Endothelial cell of umbilical vein (primary cell): Measurements from ENCODE around the gene CRHR2. TPM values are rescaled to one million over a fixed set of nuclear protein-coding genes. Genes with fewer than 3 reads are reported as not detected.
"Not testable (repeated sequence)": the region's sequence is repeated elsewhere in the genome, so short reads cannot be mapped to it uniquely, and the experiment has no call there.

Experiments
- BruUV-seq: library from RNA; stranded (reverse); fragments of 400-500 nt; replicated peaks from 2 replicates; lab custom pipeline; 2021; lab: Mats Ljungman, UMichigan
- CTCF ChIA-PET: fragments of 300-600, 350-600 bp; sonication (Branson Sonifier 250); formaldehyde crosslinking; loops from one replicate; lab custom pipeline; 2021; ENCODE audit warnings: antibody characterized with exemption, inconsistent platforms; lab: Charles Lee
- POLR2A ChIA-PET: fragments of 300-600, 350-600 bp; sonication (Branson Sonifier 250); formaldehyde crosslinking; loops from one replicate; lab custom pipeline; 2021; ENCODE audit warnings: antibody characterized with exemption, inconsistent platforms; lab: Charles Lee
- DNase-seq: peaks from one replicate; pipeline ENCODE4 v3.0.0-alpha.2; 2011; ENCODE audit warnings: low read depth, low spot score
- FAIRE-seq: peaks from 2 replicates; lab custom pipeline; 2011; peaks lifted over from hg19 to GRCh38; lab: Jason Lieb, UNC
- H2AFZ ChIP-seq: 2 replicates; pipeline ENCODE4 v1.6.0; 2012; ENCODE audit warnings: low read depth, low read length, control low read depth, inconsistent platforms
- H3K27ac ChIP-seq: 2 replicates; pipeline ENCODE4 v1.5.1; 2011; ENCODE audit warnings: low read depth, mild to moderate bottlenecking, control low read depth, low read length, moderate library complexity; ENCODE audit not compliant: insufficient read depth
- H3K27me3 ChIP-seq, 2 experiments: 2 replicates each; pipeline versions ENCODE4 v1.6.0 to v1.6.1; 2011; ENCODE audit warnings: low read length in 2 of 2, mixed read lengths in 1 of 2; ENCODE audit not compliant: control insufficient read depth in 2 of 2, insufficient read depth in 2 of 2
- H3K36me3 ChIP-seq, 2 experiments: 2 replicates in 1 of 2; 3 replicates in 1 of 2; pipeline ENCODE4 v1.5.1; 2011; ENCODE audit warnings: low read length in 2 of 2, mild to moderate bottlenecking in 1 of 2, moderate library complexity in 1 of 2; ENCODE audit not compliant: control insufficient read depth in 2 of 2, insufficient read depth in 2 of 2; ENCODE audit errors: extremely low read depth in 1 of 2
- H3K4me1 ChIP-seq: 3 replicates; pipeline ENCODE4 v1.5.1; 2011; ENCODE audit warnings: mild to moderate bottlenecking, low read length; ENCODE audit not compliant: control insufficient read depth, insufficient read depth; ENCODE audit errors: extremely low read depth
- H3K4me2 ChIP-seq: 2 replicates; pipeline ENCODE4 v1.6.1; 2011; ENCODE audit warnings: low read length, control low read depth, mixed read lengths; ENCODE audit not compliant: insufficient read depth
- H3K4me3 ChIP-seq, 3 experiments: fragments of 200-600 bp in 1 of 3; sonication (generic), shearing (Covaris generic) in 1 of 3; replicated peaks in 1 of 3; 2 replicates each; pipeline ENCODE4 v1.5.1; 2011 to 2016; ENCODE audit warnings: control low read depth in 3 of 3, low read length in 3 of 3, mild to moderate bottlenecking in 2 of 3, inconsistent platforms in 1 of 3, low read depth in 1 of 3, moderate library complexity in 1 of 3; ENCODE audit not compliant: insufficient read depth in 1 of 3
- H3K79me2 ChIP-seq: 2 replicates; pipeline ENCODE4 v1.6.0; 2012; ENCODE audit warnings: low read length, inconsistent platforms; ENCODE audit not compliant: control insufficient read depth, insufficient read depth
- H3K9ac ChIP-seq: replicated peaks from 2 replicates; pipeline ENCODE3; 2011; ENCODE audit warnings: low read length, control low read depth; ENCODE audit not compliant: insufficient read depth; ENCODE audit errors: extremely low read depth
- H3K9me1 ChIP-seq: replicated peaks from 3 replicates; pipeline ENCODE4 v1.6.0; 2011; ENCODE audit warnings: mild to moderate bottlenecking, low read length; ENCODE audit not compliant: control insufficient read depth, insufficient read depth; ENCODE audit errors: extremely low read depth
- H3K9me3 ChIP-seq: replicated peaks from 2 replicates; pipeline ENCODE4 v1.5.1; 2012; ENCODE audit warnings: low read length, inconsistent platforms; ENCODE audit not compliant: control insufficient read depth, insufficient read depth
- H4K20me1 ChIP-seq: replicated peaks from 2 replicates; pipeline ENCODE3; 2011; ENCODE audit warnings: mild to moderate bottlenecking, low read length; ENCODE audit not compliant: control insufficient read depth, insufficient read depth; ENCODE audit errors: extremely low read depth
- CTCF ChIP-seq, 2 donors: IDR thresholded peaks; 1 replicate in 1 of 2; 2 replicates in 1 of 2; pipeline ENCODE4 v1.5.1; 2011; ENCODE audit warnings: low read length in 2 of 2, mild to moderate bottlenecking in 2 of 2, moderate library complexity in 2 of 2, control low read depth in 1 of 2, inconsistent platforms in 1 of 2, low read depth in 1 of 2; ENCODE audit not compliant: insufficient read depth in 1 of 2; ENCODE audit errors: extremely low read depth in 1 of 2
- EZH2 ChIP-seq: IDR thresholded peaks from 2 replicates; pipeline ENCODE4 v1.6.1; 2012; ENCODE audit warnings: borderline replicate concordance, low read depth, mild to moderate bottlenecking, moderate library complexity, low read length, inconsistent platforms; ENCODE audit not compliant: severe bottlenecking
- FOS ChIP-seq: IDR thresholded peaks from 2 replicates; pipeline ENCODE4 v1.6.1; 2011; ENCODE audit warnings: mild to moderate bottlenecking, low read length, moderate library complexity, borderline replicate concordance; ENCODE audit not compliant: insufficient read depth
- GATA2 ChIP-seq: IDR thresholded peaks from 2 replicates; pipeline ENCODE4 v1.7.0; 2011; ENCODE audit warnings: low read depth, mild to moderate bottlenecking, moderate library complexity, mixed read lengths, low read length; ENCODE audit not compliant: insufficient read length, insufficient read depth
- JUN ChIP-seq: IDR thresholded peaks from 2 replicates; pipeline ENCODE4 v1.6.1; 2011; ENCODE audit warnings: borderline replicate concordance, low read depth; ENCODE audit not compliant: insufficient read length, insufficient read depth
- MAX ChIP-seq: IDR thresholded peaks from 2 replicates; pipeline ENCODE4 v1.6.1; 2011; ENCODE audit not compliant: insufficient read depth, insufficient read length
- MYC ChIP-seq: IDR thresholded peaks from one replicate; pipeline ENCODE4 v1.6.1; 2011; ENCODE audit warnings: mild to moderate bottlenecking, low read depth, low read length
- POLR2A ChIP-seq: IDR thresholded peaks from 2 replicates; pipeline ENCODE4 v1.6.1; 2012; ENCODE audit warnings: low read depth, mild to moderate bottlenecking, control low read depth, low read length
- POLR2AphosphoS5 ChIP-seq: IDR thresholded peaks from 2 replicates; pipeline ENCODE4 v1.6.1; 2012; ENCODE audit warnings: low read depth, mild to moderate bottlenecking, control low read depth, low read length, moderate library complexity; ENCODE audit not compliant: insufficient read depth
- dilution Hi-C: fragments of 300-500 bp; cut with MboI; formaldehyde crosslinking; loops from one replicate; pipeline ENCODE4 v1.15.0; 2019; ENCODE audit warnings: low sequenced_read_pairs; ENCODE audit not compliant: extremely low pct_ligation_motif_present
- intact Hi-C: fragments of 100-400 bp; cut with micrococcal nuclease; formaldehyde crosslinking; loops from one replicate; pipeline ENCODE4 v1.10.0; 2022
- polyA plus RNA-seq, 4 experiments: library from polyadenylated mRNA; depleted of rRNA in 3 of 4; stranded (reverse) in 3 of 4; unstranded in 1 of 4; fragments of >200 nt; gene quantifications; 2 replicates each; pipeline versions ENCODE4 v1.2.1 to v1.2.3, GENCODE V29; 2011 to 2012; ENCODE audit warnings: missing spikeins in 1 of 4
- total RNA-seq: library from RNA; stranded (reverse); gene quantifications from 2 replicates; pipeline ENCODE4 v1.2.3, GENCODE V29; 2021

The CRHR2 gene
- total and polyA plus RNA-seq, 2 donors (not counting 3 experiments of a cell fraction or from before 2014, with no cell fraction given): not detected

GRCh38 chr7:30642789-30643188 is 39.5 kb downstream of the CRHR2 start:
- no peaks in the 10 kb centered on the region for H3K9me1 ChIP-seq
- H3K27me3 ChIP-seq: no peaks in the 10 kb centered on the region
- DNase-seq (no peak), FAIRE-seq (no peak)
- no peaks in the 10 kb centered on the region for H3K79me2 ChIP-seq
- no peak overlapping the region for H3K9ac ChIP-seq
- dilution Hi-C loops: no loop called here
- H3K36me3 ChIP-seq: peaks cover 0 to 2% of the 10 kb centered on the region in 2 experiments
- no peak overlapping the region for H3K4me2 ChIP-seq
- TF ChIP-seq MAX (no peak), POLR2AphosphoS5 (no peak), POLR2A (no peak), CTCF (IDR thresholded peaks at IDR 0.05; ENCODE audit: extremely low read depth in 1 of 2, insufficient read depth in 1 of 2, low read depth in 1 of 2, low read length in 2 of 2) (no peak), GATA2 (no peak), JUN (no peak), MYC (no peak), FOS (no peak), EZH2 (no peak)
- intact Hi-C loops: no loop called here
- H3K4me3 ChIP-seq: no peak overlapping the region
- H3K27ac ChIP-seq: no peak overlapping the region
- BruUV-seq: no TSS peak
- CTCF ChIA-PET: interaction anchor here (1.0 kb wide), 1 partner anchor 37 kb away, joined by 3 read pairs; no protein-coding TSS in a partner anchor
- no peaks in the 10 kb centered on the region for H3K4me1 ChIP-seq
- H4K20me1 ChIP-seq: no peaks in the 10 kb centered on the region
- H3K9me3 ChIP-seq: no peaks in the 10 kb centered on the region
- POLR2A ChIA-PET: no interaction called here
- no peak overlapping the region for H2AFZ ChIP-seq

DNA sequence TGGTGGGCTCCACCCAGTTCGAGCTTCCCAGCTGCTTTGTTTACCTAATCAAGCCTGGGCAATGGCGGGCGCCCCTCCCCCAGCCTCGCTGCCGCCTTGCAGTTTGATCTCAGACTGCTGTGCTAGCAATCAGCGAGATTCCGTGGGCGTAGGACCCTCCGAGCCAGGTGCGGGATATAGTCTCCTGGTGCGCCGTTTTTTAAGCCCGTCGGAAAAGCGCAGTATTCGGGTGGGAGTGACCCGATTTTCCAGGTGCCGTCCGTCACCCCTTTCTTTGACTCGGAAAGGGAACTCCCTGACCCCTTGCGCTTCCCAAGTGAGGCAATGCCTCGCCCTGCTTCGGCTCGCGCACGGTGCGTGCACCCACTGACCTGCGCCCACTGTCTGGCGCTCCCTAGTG is 39.9 kb downstream of the CRHR2 start:
- not testable (repeated sequence) for FAIRE-seq, H3K4me2 ChIP-seq

More for the DNA sequence above, 39.9 kb downstream of the CRHR2 start:
- H3K4me3 ChIP-seq, H3K27ac ChIP-seq, H2AFZ ChIP-seq, DNase-seq, H3K9ac ChIP-seq, H3K27me3 ChIP-seq, H3K79me2 ChIP-seq, dilution Hi-C loops, CTCF ChIA-PET, H3K9me1 ChIP-seq, H4K20me1 ChIP-seq, H3K9me3 ChIP-seq, H3K4me1 ChIP-seq, POLR2A ChIA-PET, H3K36me3 ChIP-seq, BruUV-seq, intact Hi-C loops: not testable (repeated sequence)
